Measurements from ENCODE around the gene THAP8.
A peak's percentile ranks its signal among the peaks of the same experiment; 100 is the strongest.
"Not testable (repeated sequence)": the region's sequence is repeated elsewhere in the genome, so short reads cannot be mapped to it uniquely, and the experiment has no call there.

The THAP8 gene

GRCh38 chr19:36054119-36054732, at the start of gene THAP8:
Gene THAP8 (minus strand): TSS chr19:36054285. CDS start chr19:36054217, 68 bp downstream.
- peak; percentile 99 to 100 for DNase-seq

GRCh38 chr19:36103040-36103626, 49.0 kb upstream of the THAP8 start:
- no peak for DNase-seq

- no peak for DNase-seq
These were observed 47.7 kb upstream of the THAP8 start for GRCh38 chr19:36101550-36102327.

- DNase-seq: no peak
These were observed 46.4 kb upstream of the THAP8 start for GRCh38 chr19:36100476-36100875.

GRCh38 chr19:36099166-36099785, 45.2 kb upstream of the THAP8 start:
- DNase-seq: no peak

- no peak for DNase-seq
These were observed 43.0 kb upstream of the THAP8 start for GRCh38 chr19:36097036-36097435.

- no peak for DNase-seq
These were observed 39.6 kb upstream of the THAP8 start for GRCh38 chr19:36093687-36094086.

GRCh38 chr19:36093146-36093662, 39.1 kb upstream of the THAP8 start:
- no peak for DNase-seq

- DNase-seq: no peak
These were observed 38.5 kb upstream of the THAP8 start for GRCh38 chr19:36092566-36092965.

- no peak for DNase-seq
These were observed 37.0 kb upstream of the THAP8 start for GRCh38 chr19:36090910-36091695.

GRCh38 chr19:36089847-36090246, 35.8 kb upstream of the THAP8 start:
- no peak for DNase-seq

GRCh38 chr19:36086326-36086725, 32.2 kb upstream of the THAP8 start:
- no peak for DNase-seq

GRCh38 chr19:36084231-36085009, 30.3 kb upstream of the THAP8 start:
- DNase-seq: no peak

GRCh38 chr19:36082916-36083315, 28.8 kb upstream of the THAP8 start:
- DNase-seq: no peak

- DNase-seq: no peak
These were observed 27.8 kb upstream of the THAP8 start for GRCh38 chr19:36081894-36082293.

- no peak for DNase-seq
These were observed 27.3 kb upstream of the THAP8 start for GRCh38 chr19:36081385-36081784.

GRCh38 chr19:36079389-36079945, 25.4 kb upstream of the THAP8 start:
- DNase-seq: no peak

GRCh38 chr19:36073121-36073876, 19.2 kb upstream of the THAP8 start:
- DNase-seq: no peak

- no peak for DNase-seq
These were observed 18.0 kb upstream of the THAP8 start for GRCh38 chr19:36072081-36072480.

- not testable (repeated sequence) for DNase-seq
These were observed 14.9 kb upstream of the THAP8 start for GRCh38 chr19:36068810-36069499.

Measured in NCI-H526 (cell line).